Left hindlimb (tissue), 1 donor: ENCODE results near the gene UTS2R.

ENCODE experiments used
- DNase-seq: peaks from one replicate; pipeline ENCODE4 v3.0.0-alpha.2; 2018

The UTS2R gene

DNA sequence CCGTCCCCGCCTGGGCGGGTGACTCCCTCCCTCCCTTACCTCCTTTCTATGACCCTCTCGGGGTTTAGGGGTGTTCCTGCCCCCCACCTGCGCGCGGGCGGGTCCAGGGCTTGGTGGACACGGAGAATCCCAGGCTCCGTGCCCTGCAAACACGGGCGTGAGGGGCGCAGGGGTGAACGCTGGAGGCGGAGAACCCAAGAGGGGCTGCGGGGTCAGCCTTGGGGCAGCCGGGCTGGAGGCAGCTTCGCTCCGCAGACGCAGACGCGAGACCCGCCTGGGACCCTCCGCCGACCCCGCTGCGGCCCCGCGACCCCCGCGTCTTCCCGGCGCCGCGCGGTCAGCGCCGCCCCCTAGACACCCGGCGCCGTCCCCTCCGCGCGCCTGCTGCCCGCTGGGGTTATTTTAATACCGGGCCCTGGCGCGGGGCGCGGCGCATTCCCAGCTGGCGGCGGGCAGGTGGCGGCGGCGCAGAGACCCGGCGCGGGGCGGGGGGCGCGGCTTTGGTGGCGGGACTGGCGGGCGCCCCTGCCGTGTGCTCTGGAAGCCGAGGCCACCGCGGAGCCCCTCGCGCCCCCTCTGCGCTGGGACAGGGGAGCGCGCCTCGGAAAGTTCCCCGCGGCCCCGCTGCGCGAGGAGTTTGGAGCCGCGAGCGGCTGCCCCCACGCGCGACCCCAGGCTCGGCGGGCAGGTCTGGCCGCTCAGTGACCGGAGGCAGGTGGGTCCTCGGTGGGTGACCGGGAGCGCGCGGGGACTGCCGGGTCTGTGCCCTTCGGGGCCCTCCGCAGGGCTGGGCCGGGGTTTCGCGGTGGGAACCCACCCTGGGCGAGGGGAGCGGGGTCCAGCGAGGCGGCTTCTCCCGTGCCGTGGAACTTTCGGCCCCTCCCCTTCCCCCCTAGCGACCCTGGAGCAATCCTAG lies at the start of gene UTS2R:
TSS of gene UTS2R (plus strand) at position 433 of the 916 bp plus-strand sequence. CDS start 2,560 bp downstream, outside the sequence.
- DNase-seq: no peak

- no peak for DNase-seq
Observed at GRCh38 chr17:82321947-82322466, 49.6 kb upstream of the UTS2R start.

DNA sequence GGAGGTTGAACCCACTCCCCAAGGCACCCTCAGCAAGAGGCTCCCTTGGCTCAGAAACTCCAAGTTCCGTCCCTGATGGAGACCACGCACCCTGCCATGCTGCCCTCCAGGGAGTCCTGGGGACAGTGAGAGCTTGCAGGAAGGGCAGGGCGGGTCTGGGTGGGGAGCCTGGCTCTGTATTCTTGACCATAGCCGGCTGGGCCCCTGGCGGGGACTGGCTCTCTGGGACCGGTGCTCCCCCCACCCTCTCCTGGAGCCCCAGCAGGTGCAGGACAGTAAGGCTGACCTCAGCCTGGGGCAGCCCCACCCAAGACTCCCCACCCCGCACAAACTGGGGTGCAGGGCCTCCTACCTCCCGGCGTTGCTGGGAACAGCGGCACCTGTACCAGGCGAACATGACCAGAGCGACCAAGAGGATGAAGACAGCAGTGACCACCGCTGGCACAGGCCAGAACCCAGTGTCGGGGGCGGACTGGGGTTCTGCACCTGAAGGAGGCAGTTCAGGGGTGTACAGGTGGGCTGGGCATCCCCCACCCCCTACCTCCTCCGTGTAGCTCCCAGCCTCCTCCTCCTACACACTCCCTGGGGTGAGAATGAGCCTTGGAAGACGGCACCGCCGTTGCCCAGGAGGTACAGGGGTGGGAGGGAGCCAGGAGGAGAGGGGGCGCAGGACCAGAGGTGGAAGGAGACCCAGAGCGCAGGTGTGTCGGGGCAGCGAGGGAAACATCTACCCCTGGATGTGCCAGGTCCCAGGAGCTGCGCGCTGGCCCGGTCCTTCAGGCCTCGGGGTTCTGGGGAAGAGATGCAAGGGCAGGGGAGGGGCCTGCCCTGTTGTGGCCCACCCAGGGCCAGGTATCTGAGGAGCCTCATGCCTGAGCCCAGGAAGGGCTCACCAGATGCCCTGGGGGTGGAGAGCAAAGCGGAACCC lies 48.8 kb upstream of the UTS2R start:
- DNase-seq: no peak

GRCh38 chr17:82323514-82324234 lies 47.9 kb upstream of the UTS2R start:
- no peak for DNase-seq

DNA sequence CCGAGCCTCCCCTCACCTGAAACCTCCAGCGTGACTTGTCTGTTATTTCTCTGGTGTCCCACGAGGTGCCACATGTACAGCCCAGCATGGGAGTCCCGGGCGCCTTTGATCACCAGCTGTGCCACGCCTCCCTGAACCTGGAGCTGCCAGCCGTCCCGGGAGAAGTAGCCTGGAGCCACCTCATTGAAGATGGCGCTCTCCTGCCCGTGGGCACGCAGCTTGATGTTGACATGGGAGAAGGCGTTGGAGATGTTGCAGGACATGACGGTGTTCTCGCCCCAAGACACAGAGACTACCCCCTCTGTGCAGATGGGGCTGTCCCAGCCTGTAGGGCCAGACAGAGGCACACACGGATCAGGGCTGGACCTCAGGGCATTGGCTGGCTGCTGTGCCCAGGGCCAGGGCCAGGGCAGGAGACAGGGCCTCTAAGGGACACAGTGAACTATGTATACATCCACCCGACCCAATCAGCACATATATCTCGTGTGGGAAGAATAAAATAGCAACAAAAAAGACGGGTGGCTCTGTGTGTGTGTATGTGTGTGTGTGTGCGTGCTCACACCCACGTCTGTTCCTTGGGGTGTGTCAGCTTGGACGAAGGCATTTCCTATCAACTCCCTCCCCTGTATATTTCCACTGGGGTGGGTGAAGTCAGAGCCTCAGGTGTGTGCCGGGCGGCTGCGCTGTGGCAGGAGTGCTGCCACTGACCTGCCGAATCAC lies 46.8 kb upstream of the UTS2R start:
- no peak for DNase-seq

DNA sequence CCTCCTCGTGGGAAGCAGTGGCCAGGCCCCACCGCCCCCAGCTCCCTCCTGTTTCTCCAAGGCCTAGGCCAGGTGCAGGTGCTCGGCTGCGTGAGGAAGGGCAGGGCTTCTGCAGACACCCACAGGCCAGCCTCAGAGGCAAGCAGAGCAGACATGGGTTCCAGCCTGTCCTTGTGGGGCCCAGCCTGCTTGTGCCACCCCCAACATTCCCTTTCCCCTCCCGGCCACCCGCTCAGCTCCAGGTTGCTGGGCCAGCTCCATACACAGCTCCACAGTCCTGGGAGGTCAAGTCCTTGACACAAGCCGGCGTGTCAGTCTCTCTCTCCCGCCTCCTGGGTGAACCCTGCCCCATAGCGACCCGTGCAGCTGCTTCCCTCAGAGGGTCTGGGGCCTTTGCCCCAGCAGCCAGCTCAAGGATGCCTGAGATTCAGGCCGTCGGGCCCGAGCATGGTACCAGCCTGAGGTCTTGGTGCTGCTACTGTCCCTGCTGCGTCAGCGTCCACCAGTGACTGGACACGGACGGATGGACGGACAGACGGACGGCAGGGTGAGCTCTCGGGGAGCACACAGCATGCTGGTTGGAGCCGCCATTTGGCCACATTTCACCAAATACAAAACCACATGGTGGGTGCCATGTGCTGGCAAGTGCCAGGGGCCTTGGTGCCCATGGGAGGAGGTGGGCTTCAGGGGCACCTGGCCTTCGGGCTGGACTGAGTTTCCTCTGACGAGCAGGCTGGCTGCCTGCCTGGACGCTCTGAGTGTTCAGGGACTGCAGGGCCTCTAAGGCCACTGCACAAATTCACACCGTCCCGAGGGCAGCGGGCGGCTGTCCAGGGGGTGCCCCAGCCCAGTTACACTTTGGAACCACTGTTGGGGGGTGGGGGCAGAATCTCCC lies 46.0 kb upstream of the UTS2R start:
- DNase-seq: no peak

- no peak for DNase-seq
Observed at GRCh38 chr17:82327289-82327688, 44.3 kb upstream of the UTS2R start.

DNA sequence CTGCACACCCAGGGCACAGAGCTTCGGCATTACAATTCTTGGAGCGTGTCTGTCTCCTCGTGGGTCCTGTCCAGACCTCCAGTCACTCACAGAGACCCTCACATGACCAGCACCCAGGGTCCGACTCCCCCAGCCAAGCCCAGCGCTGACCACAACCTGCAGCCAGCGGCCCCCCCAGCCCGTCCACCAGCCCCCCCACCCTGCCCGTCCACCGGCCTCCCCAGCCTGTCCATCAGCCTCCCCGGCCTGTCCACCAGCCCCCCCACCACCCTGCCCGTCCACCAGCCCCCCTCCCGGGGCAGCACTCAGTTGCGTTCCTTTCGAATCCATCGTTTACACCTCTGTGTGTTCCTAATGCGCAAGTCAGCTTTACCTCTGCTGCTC lies 43.8 kb upstream of the UTS2R start:
- no peak for DNase-seq

- no peak for DNase-seq
Observed at GRCh38 chr17:82328141-82328993, 43.2 kb upstream of the UTS2R start.

GRCh38 chr17:82328994-82329507 lies 42.5 kb upstream of the UTS2R start:
- DNase-seq: no peak

GRCh38 chr17:82329683-82330321 lies 41.8 kb upstream of the UTS2R start:
- DNase-seq: no peak

GRCh38 chr17:82330322-82331239 lies 41.0 kb upstream of the UTS2R start:
- peak; percentile 81 for DNase-seq

GRCh38 chr17:82331345-82331939 lies 40.1 kb upstream of the UTS2R start:
- no peak for DNase-seq

GRCh38 chr17:82332669-82333278 lies 38.8 kb upstream of the UTS2R start:
- DNase-seq: no peak

DNA sequence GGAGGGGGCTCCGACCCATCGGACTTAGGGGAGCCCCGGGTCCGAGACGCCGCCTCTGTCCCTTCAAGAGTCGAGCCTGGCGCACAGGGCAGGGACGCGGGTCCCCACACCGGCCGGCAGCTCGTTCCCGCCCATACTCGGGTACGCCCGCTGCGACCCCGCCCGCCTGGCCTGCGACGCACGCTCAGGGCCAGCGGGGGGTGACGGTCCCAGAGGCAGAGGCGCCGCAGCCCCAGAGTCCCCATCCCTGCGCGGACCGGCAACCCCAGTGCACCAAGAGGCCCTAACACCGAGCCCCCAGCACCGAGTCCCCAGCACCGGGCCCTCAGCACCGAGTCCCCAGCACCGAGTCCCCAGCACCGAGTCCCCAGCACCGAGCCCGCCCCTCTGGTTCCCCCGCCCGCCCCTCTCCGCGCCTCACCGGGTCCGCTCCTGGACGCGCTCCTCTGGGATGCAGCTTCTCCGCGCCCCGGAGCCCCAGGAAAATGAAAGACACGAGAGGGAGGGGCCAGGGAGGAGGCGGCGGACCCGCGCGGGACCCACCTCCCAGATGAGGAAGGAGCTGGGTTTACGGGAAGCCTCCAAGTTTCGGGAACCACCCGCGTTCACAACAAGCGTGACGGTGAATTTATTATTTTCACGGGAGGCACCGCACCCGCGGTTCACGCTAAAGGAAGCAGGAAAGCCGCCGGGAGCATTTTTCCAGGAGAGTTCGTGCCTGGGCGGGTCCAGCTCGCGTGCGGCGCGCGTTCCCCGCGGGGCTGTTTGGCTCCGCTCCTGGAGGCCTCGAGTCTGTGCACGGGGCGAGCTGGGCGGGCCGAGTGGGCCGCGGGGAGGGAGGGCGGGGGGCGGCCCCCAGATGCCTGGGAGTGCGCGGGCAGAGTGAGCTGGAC lies 38.0 kb upstream of the UTS2R start, which contains the start of gene SECTM1:
TSS of gene SECTM1 (minus strand) at position 488 of the 893 bp plus-strand sequence. CDS start 6,526 bp downstream, outside the sequence.
- DNase-seq: peak; percentile 83

- DNase-seq: no peak
Observed at GRCh38 chr17:82334204-82334621, 37.4 kb upstream of the UTS2R start.
